Vagina (tissue), 2 donors: Measurements from ENCODE around the gene SLC35A3. TPM values are rescaled to one million over a fixed set of nuclear protein-coding genes. Genes with fewer than 3 reads are reported as not detected.

Experiments
- DNase-seq, 2 donors: peaks; one replicate each; pipeline ENCODE4 v3.0.0-alpha.2; 2017; ENCODE audit errors: extremely low spot score in 2 of 2
- H3K27ac ChIP-seq: fragments of 200-600 bp; sonication (generic); one replicate; pipeline ENCODE4 v1.5.1; 2019
- H3K27me3 ChIP-seq: fragments of 200-600 bp; sonication (generic); one replicate; pipeline ENCODE4 v1.5.1; 2019
- H3K36me3 ChIP-seq, 2 donors: fragments of 200-600 bp; sonication (generic); one replicate each; pipeline ENCODE4 v1.5.1; 2017 to 2019
- H3K4me1 ChIP-seq: fragments of 200-600 bp; sonication (generic); one replicate; pipeline ENCODE4 v1.5.1; 2019
- H3K4me3 ChIP-seq, 2 donors: fragments of 200-600 bp; sonication (generic); 1 replicate in 1 of 2; 2 replicates in 1 of 2; pipeline ENCODE4 v1.5.1; 2016 to 2019
- H3K9me3 ChIP-seq: fragments of 200-600 bp; sonication (generic); one replicate; pipeline ENCODE4 v1.5.1; 2019
- POLR2A ChIP-seq, 2 donors: fragments of 450-650 bp; IDR thresholded peaks; one replicate each; pipeline ENCODE4 v1.6.1; 2017; ENCODE audit warnings: antibody characterized with exemption in 2 of 2, mild to moderate bottlenecking in 2 of 2, moderate library complexity in 2 of 2
- POLR2AphosphoS5 ChIP-seq, 2 donors: sonication (generic); formaldehyde crosslinking; IDR thresholded peaks; one replicate each; pipeline ENCODE4 v1.9.0; 2017; ENCODE audit warnings: antibody characterized with exemption in 2 of 2, mild to moderate bottlenecking in 2 of 2, low read depth in 1 of 2; ENCODE audit not compliant: insufficient read depth in 1 of 2
- intact Hi-C: fragments of 100-400 bp; cut with DNase I; formaldehyde crosslinking; loops from one replicate; pipeline ENCODE4 v1.15.1; 2023
- total RNA-seq: library from RNA; depleted of rRNA; stranded (reverse); fragments of >200 nt; gene quantifications from one replicate; pipeline ENCODE4 v1.2.3, GENCODE V29; 2016
- TF ChIP-seq, protein P1 (sequence below), 3 experiments: fragments of 450-650 bp in 2 of 3; fragments of 200-600 bp in 1 of 3; sonication (generic) in 1 of 3; IDR thresholded peaks; one replicate each; pipeline ENCODE4 v1.5.1; 2017 to 2019; ENCODE audit warnings: antibody characterized with exemption in 3 of 3, mild to moderate bottlenecking in 2 of 3, moderate library complexity in 2 of 3

The SLC35A3 gene
- total RNA-seq, 1 donor from 2014 or later, result 31.9 TPM

DNA sequence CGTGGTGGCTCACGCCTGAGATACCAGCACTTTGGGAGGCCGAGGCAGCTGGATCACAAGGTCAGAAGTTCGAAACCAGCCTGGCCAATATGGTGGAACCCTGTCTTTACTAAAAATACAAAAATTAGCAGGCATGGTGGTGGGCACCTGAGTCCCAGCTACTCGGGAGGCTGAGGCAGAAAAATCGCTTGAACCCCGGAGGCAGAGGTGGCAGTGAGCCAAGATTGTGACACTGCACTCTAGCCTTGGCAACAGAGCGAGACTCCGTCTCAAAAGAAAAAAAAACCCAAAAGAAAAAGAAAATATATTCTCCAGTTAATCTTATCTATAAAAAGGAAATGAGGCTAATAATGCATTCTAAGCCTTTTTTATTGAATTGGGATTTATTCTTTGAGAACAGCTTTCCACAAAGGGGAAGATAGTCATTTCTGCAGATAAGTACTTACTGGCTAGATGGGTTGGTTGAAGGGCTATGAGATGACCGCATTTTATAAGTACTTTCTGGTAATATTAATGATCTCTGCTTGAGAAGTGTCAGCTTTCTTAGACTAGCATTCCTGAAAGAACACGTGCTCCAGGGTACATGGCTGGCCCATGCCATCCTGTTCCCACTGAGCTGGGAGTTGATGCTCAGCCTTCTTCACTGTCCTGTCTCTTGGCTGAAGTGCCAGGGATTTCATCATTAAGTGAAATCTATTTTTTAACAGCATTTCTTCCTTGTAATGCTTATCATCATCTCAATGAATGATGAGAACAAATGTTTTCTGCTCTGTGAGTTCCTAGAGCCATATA lies 105.0 kb downstream of the SLC35A3 start:
- no peak for DNase-seq
- Histone ChIP-seq H3K27me3 (no peaks in the 10 kb centered on the region), H3K36me3 (peaks cover 0 to 46% of the 10 kb centered on the region in 2 donors), H3K27ac (no peak overlapping the region), H3K9me3 (no peaks in the 10 kb centered on the region), H3K4me3 (no peak overlapping the region), H3K4me1 (no peaks in the 10 kb centered on the region)
- TF ChIP-seq POLR2A (IDR thresholded peaks at IDR 0.05) (no peak), POLR2AphosphoS5 (IDR thresholded peaks at IDR 0.05; ENCODE audit: insufficient read depth in 1 of 2, low read depth in 1 of 2) (no peak)
- TF ChIP-seq, protein P1, sequence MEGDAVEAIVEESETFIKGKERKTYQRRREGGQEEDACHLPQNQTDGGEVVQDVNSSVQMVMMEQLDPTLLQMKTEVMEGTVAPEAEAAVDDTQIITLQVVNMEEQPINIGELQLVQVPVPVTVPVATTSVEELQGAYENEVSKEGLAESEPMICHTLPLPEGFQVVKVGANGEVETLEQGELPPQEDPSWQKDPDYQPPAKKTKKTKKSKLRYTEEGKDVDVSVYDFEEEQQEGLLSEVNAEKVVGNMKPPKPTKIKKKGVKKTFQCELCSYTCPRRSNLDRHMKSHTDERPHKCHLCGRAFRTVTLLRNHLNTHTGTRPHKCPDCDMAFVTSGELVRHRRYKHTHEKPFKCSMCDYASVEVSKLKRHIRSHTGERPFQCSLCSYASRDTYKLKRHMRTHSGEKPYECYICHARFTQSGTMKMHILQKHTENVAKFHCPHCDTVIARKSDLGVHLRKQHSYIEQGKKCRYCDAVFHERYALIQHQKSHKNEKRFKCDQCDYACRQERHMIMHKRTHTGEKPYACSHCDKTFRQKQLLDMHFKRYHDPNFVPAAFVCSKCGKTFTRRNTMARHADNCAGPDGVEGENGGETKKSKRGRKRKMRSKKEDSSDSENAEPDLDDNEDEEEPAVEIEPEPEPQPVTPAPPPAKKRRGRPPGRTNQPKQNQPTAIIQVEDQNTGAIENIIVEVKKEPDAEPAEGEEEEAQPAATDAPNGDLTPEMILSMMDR (IDR thresholded peaks at IDR 0.05), result no peak
- intact Hi-C loops, result no loop called here

DNA sequence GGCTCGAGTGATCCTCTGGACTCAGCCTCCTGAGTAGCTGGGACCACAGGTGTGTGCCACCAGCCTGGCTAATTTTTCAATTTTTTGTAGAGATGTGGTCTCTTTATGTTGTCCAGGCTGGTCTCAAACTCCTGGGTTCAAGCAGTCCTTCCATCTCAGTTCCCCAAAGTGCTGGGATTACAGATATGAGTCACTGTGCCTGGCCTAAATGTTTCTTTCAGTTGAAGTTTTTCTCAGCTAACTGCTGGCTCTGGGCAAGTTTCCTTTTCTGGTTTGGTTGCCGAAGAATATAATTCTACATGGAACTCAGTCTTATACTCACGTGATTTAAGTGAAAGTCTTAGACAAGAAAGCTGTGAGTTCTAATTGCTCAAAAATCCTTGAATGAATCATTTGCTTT lies 106.0 kb downstream of the SLC35A3 start:
- H3K36me3 ChIP-seq, result peaks cover 0 to 45% of the 10 kb centered on the region in 2 donors
- intact Hi-C loops, result no loop called here
- no peak for DNase-seq
- H3K4me3 ChIP-seq, result no peak overlapping the region
- H3K9me3 ChIP-seq, result no peaks in the 10 kb centered on the region
- no peaks in the 10 kb centered on the region for H3K27me3 ChIP-seq
- H3K4me1 ChIP-seq, result peaks cover under 1% of the 10 kb centered on the region
- TF ChIP-seq POLR2A (IDR thresholded peaks at IDR 0.05) (no peak), POLR2AphosphoS5 (IDR thresholded peaks at IDR 0.05; ENCODE audit: insufficient read depth in 1 of 2, low read depth in 1 of 2) (no peak)
- TF ChIP-seq, protein P1 (IDR thresholded peaks at IDR 0.05), result no peak
- H3K27ac ChIP-seq, result no peak overlapping the region

DNA sequence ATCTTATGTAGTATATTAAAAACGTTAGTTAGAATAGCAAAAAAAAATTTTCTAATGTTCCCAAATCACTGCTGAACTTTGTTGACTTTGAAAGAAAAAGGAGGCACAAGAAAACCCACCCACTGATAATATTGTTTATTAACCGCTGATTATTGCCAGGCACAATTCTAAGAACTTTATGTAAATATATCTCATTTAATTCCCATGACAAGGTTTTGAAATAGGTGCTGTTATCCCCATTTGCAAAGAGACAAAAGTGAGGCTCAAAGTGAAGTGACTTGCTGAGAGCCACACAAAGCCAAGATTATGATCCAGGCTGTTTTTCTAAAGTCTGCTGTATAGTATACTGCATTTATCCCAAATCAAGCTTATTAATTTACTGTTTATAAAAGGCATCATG lies 106.5 kb downstream of the SLC35A3 start:
- Histone ChIP-seq H3K4me1 (peaks cover 6% of the 10 kb centered on the region), H3K4me3 (no peak overlapping the region), H3K36me3 (peaks cover 0 to 48% of the 10 kb centered on the region in 2 donors), H3K27ac (no peak overlapping the region), H3K27me3 (no peaks in the 10 kb centered on the region), H3K9me3 (no peaks in the 10 kb centered on the region)
- no peak for TF ChIP-seq POLR2AphosphoS5 (IDR thresholded peaks at IDR 0.05; ENCODE audit: insufficient read depth in 1 of 2, low read depth in 1 of 2)
- no peak for TF ChIP-seq POLR2A (IDR thresholded peaks at IDR 0.05)
- TF ChIP-seq, protein P1 (IDR thresholded peaks at IDR 0.05), result no peak
- intact Hi-C loops, result no loop called here
- no peak for DNase-seq

DNA sequence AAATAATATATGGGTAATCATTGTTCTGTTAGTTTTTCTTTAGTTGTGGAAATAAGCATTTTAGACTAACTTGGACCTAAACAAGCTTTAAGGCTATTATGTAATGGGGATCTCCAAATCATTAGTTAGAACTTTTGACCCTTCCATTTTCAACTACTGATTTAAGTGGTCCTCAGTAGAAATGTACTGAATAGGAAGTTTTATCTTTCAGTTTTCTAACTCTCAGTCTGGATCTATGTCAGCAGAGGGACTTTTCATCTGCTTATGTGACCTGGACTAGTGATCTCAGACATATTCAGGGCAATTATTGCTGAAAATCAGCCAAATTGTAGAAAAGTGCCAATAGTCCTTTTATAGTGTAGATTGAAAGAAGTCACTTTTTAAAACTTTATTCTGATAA lies 106.9 kb downstream of the SLC35A3 start:
- no peak for TF ChIP-seq POLR2AphosphoS5 (IDR thresholded peaks at IDR 0.05; ENCODE audit: insufficient read depth in 1 of 2, low read depth in 1 of 2)
- TF ChIP-seq, protein P1 (IDR thresholded peaks at IDR 0.05), result no peak
- TF ChIP-seq POLR2A (IDR thresholded peaks at IDR 0.05), result no peak
- Histone ChIP-seq H3K36me3 (peaks cover 0 to 47% of the 10 kb centered on the region in 2 donors), H3K4me1 (peaks cover 10% of the 10 kb centered on the region), H3K27me3 (no peaks in the 10 kb centered on the region), H3K9me3 (no peaks in the 10 kb centered on the region), H3K27ac (no peak overlapping the region), H3K4me3 (no peak overlapping the region)
- no peak for DNase-seq
- intact Hi-C loops, result no loop called here

DNA sequence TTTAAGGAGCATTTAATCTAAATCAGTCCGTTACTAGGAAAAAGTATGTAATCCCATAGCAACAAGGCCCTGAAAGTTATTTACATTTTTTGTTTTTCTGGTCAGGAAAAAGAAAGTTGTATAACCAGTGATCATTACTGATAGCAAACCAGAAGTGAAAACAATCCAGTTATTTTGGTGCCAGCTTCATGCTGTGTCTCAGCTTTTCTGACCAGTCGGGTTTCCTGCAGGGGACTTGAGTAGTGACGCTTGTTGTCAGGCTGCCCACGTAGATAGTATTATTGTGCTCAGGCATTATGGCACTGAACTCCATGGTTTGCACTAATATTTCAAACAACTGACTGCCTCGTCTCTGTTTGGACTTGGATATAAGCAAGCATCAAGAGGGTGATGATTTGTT lies 107.7 kb downstream of the SLC35A3 start:
- Histone ChIP-seq H3K36me3 (peaks cover 0 to 49% of the 10 kb centered on the region in 2 donors), H3K27me3 (no peaks in the 10 kb centered on the region), H3K4me1 (peaks cover 10% of the 10 kb centered on the region), H3K27ac (no peak overlapping the region), H3K4me3 (no peak overlapping the region), H3K9me3 (no peaks in the 10 kb centered on the region)
- intact Hi-C loops, result no loop called here
- TF ChIP-seq, protein P1 (IDR thresholded peaks at IDR 0.05), result no peak
- TF ChIP-seq POLR2AphosphoS5 (IDR thresholded peaks at IDR 0.05; ENCODE audit: insufficient read depth in 1 of 2, low read depth in 1 of 2) (no peak), POLR2A (IDR thresholded peaks at IDR 0.05) (no peak)
- DNase-seq, result no peak
